CD14-positive monocyte (primary cell): Measurements from ENCODE around the gene C13orf46. TPM values are rescaled to one million over a fixed set of nuclear protein-coding genes. Genes with fewer than 3 reads are reported as not detected.

Experiments
- DNase-seq, 3 donors: peaks; one replicate each; pipeline ENCODE4 v3.0.0-alpha.2; 2011 to 2022
- H2AFZ ChIP-seq: 2 replicates; pipeline ENCODE4 v1.6.0; 2012; ENCODE audit warnings: mild to moderate bottlenecking, low read depth, low read length, inconsistent platforms; ENCODE audit not compliant: insufficient read depth, poor library complexity, severe bottlenecking
- H3K27ac ChIP-seq, 2 donors: 1 replicate in 1 of 2; 2 replicates in 1 of 2; pipeline ENCODE4 v1.5.1; 2012 to 2013; ENCODE audit warnings: low read length in 2 of 2, control low read depth in 1 of 2, inconsistent platforms in 1 of 2, low read depth in 1 of 2, mild to moderate bottlenecking in 1 of 2
- H3K27me3 ChIP-seq, 2 donors: one replicate each; pipeline versions ENCODE4 v1.6.0 to v1.6.1; 2011 to 2013; ENCODE audit warnings: low read length in 2 of 2; ENCODE audit not compliant: control insufficient read depth in 2 of 2, insufficient read depth in 2 of 2
- H3K36me3 ChIP-seq, 2 donors: replicated peaks in 1 of 2; 1 replicate in 1 of 2; 2 replicates in 1 of 2; pipeline versions ENCODE4 v1.5.1 to v1.6.1; 2012 to 2013; ENCODE audit warnings: low read length in 2 of 2, control low read depth in 1 of 2, inconsistent platforms in 1 of 2, mild to moderate bottlenecking in 1 of 2; ENCODE audit not compliant: insufficient read depth in 2 of 2, control insufficient read depth in 1 of 2
- H3K4me1 ChIP-seq, 2 donors: 1 replicate in 1 of 2; 2 replicates in 1 of 2; pipeline versions ENCODE4 v1.5.1 to v1.6.1; 2012 to 2013; ENCODE audit warnings: low read length in 2 of 2, control low read depth in 1 of 2, inconsistent platforms in 1 of 2, mild to moderate bottlenecking in 1 of 2, moderate library complexity in 1 of 2; ENCODE audit not compliant: insufficient read depth in 2 of 2, control insufficient read depth in 1 of 2
- H3K4me2 ChIP-seq: replicated peaks from 2 replicates; pipeline ENCODE3; 2012; ENCODE audit warnings: low read length, moderate library complexity, mild to moderate bottlenecking; ENCODE audit not compliant: poor library complexity, severe bottlenecking; ENCODE audit errors: extremely low read depth
- H3K4me3 ChIP-seq, 3 experiments: fragments of 200-600 bp in 1 of 3; sonication (generic) in 1 of 3; replicated peaks in 1 of 3; 1 replicate in 2 of 3; 2 replicates in 1 of 3; pipeline ENCODE4 v1.5.1; 2011 to 2013; ENCODE audit warnings: low read length in 3 of 3, mild to moderate bottlenecking in 3 of 3, control low read depth in 2 of 3, low read depth in 2 of 3, inconsistent platforms in 1 of 3, moderate library complexity in 1 of 3
- H3K79me2 ChIP-seq: 2 replicates; pipeline ENCODE4 v1.6.0; 2012; ENCODE audit warnings: mild to moderate bottlenecking, control low read depth, inconsistent platforms, low read length, moderate library complexity; ENCODE audit not compliant: insufficient read depth
- H3K9ac ChIP-seq: 2 replicates; pipeline ENCODE4 v1.6.0; 2017; ENCODE audit warnings: low read length, mild to moderate bottlenecking; ENCODE audit not compliant: insufficient read depth, poor library complexity, severe bottlenecking
- H3K9me3 ChIP-seq, 2 donors: replicated peaks in 1 of 2; 1 replicate in 1 of 2; 2 replicates in 1 of 2; pipeline versions ENCODE4 v1.5.1 to v1.6.1; 2012 to 2013; ENCODE audit warnings: low read length in 2 of 2, control low read depth in 1 of 2; ENCODE audit not compliant: control insufficient read depth in 1 of 2, insufficient read depth in 1 of 2
- H4K20me1 ChIP-seq: 2 replicates; pipeline ENCODE4 v1.6.0; 2012; ENCODE audit warnings: mild to moderate bottlenecking, low read length, control low read depth, moderate library complexity; ENCODE audit not compliant: insufficient read depth
- H3K27ac Mint-ChIP-seq, 7 donors: one replicate each; pipeline ENCODE4 v1.8.0; 2020; ENCODE audit warnings: mild to moderate bottlenecking in 7 of 7, mixed read lengths in 7 of 7, moderate library complexity in 6 of 7, inconsistent platforms in 2 of 7
- H3K27me3 Mint-ChIP-seq, 3 donors: one replicate each; pipeline ENCODE4 v1.8.0; 2021 to 2022; ENCODE audit warnings: low read depth in 3 of 3, mild to moderate bottlenecking in 3 of 3, mixed read lengths in 3 of 3, moderate library complexity in 3 of 3, inconsistent platforms in 1 of 3
- H3K36me3 Mint-ChIP-seq, 2 donors: one replicate each; pipeline ENCODE4 v1.8.0; 2020; ENCODE audit warnings: mixed read lengths in 2 of 2, inconsistent platforms in 1 of 2, mild to moderate bottlenecking in 1 of 2
- H3K4me1 Mint-ChIP-seq: one replicate; pipeline ENCODE4 v1.8.0; 2020; ENCODE audit warnings: mild to moderate bottlenecking, mixed read lengths
- H3K4me3 Mint-ChIP-seq, 2 donors: one replicate each; pipeline ENCODE4 v1.8.0; 2020; ENCODE audit warnings: mild to moderate bottlenecking in 2 of 2, mixed read lengths in 2 of 2, moderate library complexity in 1 of 2
- H3K9me3 Mint-ChIP-seq, 7 donors: one replicate each; pipeline ENCODE4 v1.8.0; 2020 to 2022; ENCODE audit warnings: mixed read lengths in 7 of 7, mild to moderate bottlenecking in 6 of 7, moderate library complexity in 6 of 7, inconsistent platforms in 2 of 7
- WGBS: methylation state at CpG from one replicate; pipeline ENCODE4 v1.1.5; 2013; ENCODE audit warnings: missing lambda C conversion rate; ENCODE audit not compliant: insufficient coverage; 5-methylcytosine and 5-hydroxymethylcytosine counted together
- intact Hi-C, 2 donors: fragments of 100-400 bp; cut with micrococcal nuclease; formaldehyde crosslinking; loops; one replicate each; pipeline versions ENCODE4 v1.15.0 to v1.15.1; 2023
- polyA plus RNA-seq, 3 donors: library from polyadenylated mRNA; depleted of rRNA in 1 of 3; unstranded in 2 of 3; stranded (reverse) in 1 of 3; fragments of 300-500 nt in 2 of 3; fragments of >200 nt in 1 of 3; fragmentation: Illumina TruSeq in 2 of 3; gene quantifications; 1 replicate in 2 of 3; 2 replicates in 1 of 3; pipeline ENCODE4 v1.2.3, GENCODE V29; 2012 to 2021
- TF ChIP-seq, protein P1 (sequence below): fragments of 200-600 bp; IDR thresholded peaks from one replicate; pipeline ENCODE4 v1.8.0; 2022; ENCODE audit warnings: antibody characterized with exemption, mild to moderate bottlenecking

Gene C13orf46
- polyA plus RNA-seq, 3 donors = 0.05 to 0.35 TPM; not detected in 1

DNA sequence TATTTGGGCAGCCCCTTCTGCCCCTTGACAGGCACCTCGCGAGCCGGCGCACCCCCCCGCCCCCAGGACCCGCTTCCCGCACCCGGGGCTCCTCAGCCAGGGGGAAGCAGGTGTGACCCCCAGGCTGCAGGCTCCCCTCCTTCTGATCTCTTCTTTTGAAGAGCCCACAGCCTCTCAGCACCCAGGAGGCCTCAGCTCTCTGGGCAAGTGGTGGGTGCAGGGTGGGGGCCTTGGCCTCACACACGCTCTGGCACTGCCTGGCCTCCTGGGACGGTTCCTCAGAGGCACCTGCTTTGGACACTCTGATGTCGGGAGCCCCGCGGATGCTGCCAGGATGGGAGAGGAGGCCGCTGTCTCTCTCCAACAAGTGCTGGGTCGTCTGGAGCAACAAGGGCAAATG, 1.5 kb upstream of the C13orf46 start:
- peaks cover 0 to 4% (median 0%) of the 10 kb centered on the region in 7 donors for H3K9me3 Mint-ChIP-seq
- intact Hi-C loops = no loop called here
- H3K27me3 Mint-ChIP-seq = peaks cover 0 to 3% (median 0%) of the 10 kb centered on the region in 3 donors
- Histone ChIP-seq H3K36me3 (peaks cover 57 to 61% of the 10 kb centered on the region in 2 donors), H3K9me3 (no peaks in the 10 kb centered on the region), H3K27ac (no peak overlapping the region), H3K4me1 (no peaks in the 10 kb centered on the region), H3K27me3 (no peaks in the 10 kb centered on the region), H4K20me1 (peaks cover 23% of the 10 kb centered on the region), H3K4me3 (no peak overlapping the region), H3K79me2 (no peaks in the 10 kb centered on the region), H3K4me2 (no peak overlapping the region), H2AFZ (no peak overlapping the region), H3K9ac (no peak overlapping the region)
- WGBS = 96% methylated on average over 12 of the region's 15 CpGs
- no peak for DNase-seq
- H3K4me1 Mint-ChIP-seq = no peaks in the 10 kb centered on the region
- TF ChIP-seq, protein P1, sequence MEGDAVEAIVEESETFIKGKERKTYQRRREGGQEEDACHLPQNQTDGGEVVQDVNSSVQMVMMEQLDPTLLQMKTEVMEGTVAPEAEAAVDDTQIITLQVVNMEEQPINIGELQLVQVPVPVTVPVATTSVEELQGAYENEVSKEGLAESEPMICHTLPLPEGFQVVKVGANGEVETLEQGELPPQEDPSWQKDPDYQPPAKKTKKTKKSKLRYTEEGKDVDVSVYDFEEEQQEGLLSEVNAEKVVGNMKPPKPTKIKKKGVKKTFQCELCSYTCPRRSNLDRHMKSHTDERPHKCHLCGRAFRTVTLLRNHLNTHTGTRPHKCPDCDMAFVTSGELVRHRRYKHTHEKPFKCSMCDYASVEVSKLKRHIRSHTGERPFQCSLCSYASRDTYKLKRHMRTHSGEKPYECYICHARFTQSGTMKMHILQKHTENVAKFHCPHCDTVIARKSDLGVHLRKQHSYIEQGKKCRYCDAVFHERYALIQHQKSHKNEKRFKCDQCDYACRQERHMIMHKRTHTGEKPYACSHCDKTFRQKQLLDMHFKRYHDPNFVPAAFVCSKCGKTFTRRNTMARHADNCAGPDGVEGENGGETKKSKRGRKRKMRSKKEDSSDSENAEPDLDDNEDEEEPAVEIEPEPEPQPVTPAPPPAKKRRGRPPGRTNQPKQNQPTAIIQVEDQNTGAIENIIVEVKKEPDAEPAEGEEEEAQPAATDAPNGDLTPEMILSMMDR = no peak
- H3K36me3 Mint-ChIP-seq = peaks cover 59 to 76% of the 10 kb centered on the region in 2 donors
- no peak overlapping the region for H3K4me3 Mint-ChIP-seq
- peak overlapping the region in 1 of 7 donors; percentile 46 for H3K27ac Mint-ChIP-seq

DNA sequence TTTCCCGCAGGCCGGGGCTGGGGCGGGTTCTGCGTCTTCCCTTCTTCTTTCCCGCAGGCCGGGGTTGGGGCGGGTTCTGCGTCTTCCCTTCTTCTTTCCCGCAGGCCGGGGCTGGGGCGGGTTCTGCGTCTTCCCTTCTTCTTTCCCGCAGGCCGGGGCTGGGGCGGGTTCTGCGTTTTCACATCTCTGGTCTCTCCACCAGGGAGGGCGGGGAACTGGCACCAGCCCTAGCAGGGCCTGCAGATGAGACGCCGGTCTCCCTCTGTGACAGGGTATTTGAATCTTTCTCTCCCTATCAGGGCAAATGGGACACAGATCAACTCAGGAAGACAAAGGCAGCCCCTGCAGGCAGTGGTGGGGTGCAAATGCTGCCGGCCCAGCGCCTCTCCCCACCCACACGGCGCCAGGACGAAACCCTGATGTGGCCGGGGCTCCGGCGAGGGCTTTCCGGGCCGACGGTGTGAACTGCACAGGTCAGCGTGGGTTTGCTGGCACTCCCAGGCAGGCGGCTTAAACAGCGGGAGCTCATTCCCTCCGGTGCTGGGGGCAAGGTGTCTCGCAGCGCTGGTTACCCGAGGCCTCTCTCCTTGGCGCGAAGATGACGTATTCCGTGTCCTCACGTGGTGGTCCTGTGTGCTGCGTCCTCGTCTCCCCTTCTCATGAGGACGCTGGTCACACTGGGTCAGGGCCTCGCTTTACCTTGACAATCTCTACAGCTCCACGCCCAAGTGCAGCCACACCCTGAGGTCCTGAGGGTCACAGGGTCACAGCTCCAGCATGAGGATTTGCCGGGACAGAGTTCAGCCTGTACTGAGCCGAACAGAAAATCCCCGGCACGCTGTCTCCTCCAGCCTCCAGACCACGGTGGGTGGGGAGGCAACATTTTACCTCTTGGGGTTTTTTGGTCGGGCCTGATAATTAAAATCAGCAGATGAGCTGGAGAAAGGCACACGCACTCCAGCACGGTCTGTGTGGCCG, 717 bp upstream of the C13orf46 start:
- Mint-ChIP-seq H3K4me1 (no peaks in the 10 kb centered on the region), H3K27me3 (peaks cover 0 to 3% (median 0%) of the 10 kb centered on the region in 3 donors), H3K36me3 (peaks cover 50 to 68% of the 10 kb centered on the region in 2 donors), H3K4me3 (no peak overlapping the region), H3K27ac (peak overlapping the region in 1 of 7 donors; percentile 35), H3K9me3 (peaks cover 0 to 2% (median 0%) of the 10 kb centered on the region in 7 donors)
- H3K9ac ChIP-seq = no peak overlapping the region
- H3K27me3 ChIP-seq = no peaks in the 10 kb centered on the region
- H3K4me2 ChIP-seq = no peak overlapping the region
- no peaks in the 10 kb centered on the region for H3K4me1 ChIP-seq
- peaks cover 23% of the 10 kb centered on the region for H4K20me1 ChIP-seq
- DNase-seq = no peak
- no peak overlapping the region for H2AFZ ChIP-seq
- intact Hi-C loops = no loop called here
- peaks cover 49 to 52% of the 10 kb centered on the region in 2 donors for H3K36me3 ChIP-seq
- TF ChIP-seq, protein P1 = no peak
- H3K9me3 ChIP-seq = no peaks in the 10 kb centered on the region
- H3K79me2 ChIP-seq = no peaks in the 10 kb centered on the region
- no peak overlapping the region for H3K4me3 ChIP-seq
- 97% methylated on average over 44 of the region's 56 CpGs for WGBS
- H3K27ac ChIP-seq = no peak overlapping the region
